GM10847 (cell line): ENCODE data around the gene PTH2.

Source experiments
- POLR2A ChIP-seq: IDR thresholded peaks from 2 replicates; pipeline ENCODE4 v1.6.1; 2011; ENCODE audit not compliant: insufficient read length; ENCODE audit errors: extremely low read depth

PTH2 gene

DNA sequence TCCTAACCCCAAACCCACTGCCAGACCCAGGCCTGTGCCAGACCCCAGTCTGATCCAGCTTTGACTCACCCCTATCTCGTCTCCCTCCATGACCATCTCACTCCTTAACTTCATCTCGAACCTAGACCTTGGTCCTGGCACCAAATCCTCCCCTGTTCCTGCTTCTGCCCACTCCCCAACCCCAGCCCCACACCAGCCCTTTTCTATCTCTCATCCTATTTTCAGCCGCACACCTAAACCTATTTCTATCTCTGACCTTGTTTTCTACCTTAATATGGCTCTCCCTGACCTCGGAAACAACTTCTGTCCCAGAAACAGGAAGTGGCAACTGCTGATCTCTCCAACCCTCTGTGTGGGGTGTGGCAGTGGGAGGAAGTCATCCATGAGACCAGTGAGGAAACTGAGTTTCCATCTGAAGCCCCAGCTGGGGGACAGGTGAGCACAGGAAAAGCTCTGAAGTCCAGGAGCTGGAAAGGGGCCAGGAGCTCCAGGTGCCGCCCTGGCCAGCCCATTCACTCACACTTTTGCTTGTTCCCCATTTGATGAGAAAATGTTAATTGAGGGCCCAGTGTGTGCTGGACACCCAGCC, 13.7 kb downstream of the PTH2 start:
- TF ChIP-seq POLR2A = no peak

DNA sequence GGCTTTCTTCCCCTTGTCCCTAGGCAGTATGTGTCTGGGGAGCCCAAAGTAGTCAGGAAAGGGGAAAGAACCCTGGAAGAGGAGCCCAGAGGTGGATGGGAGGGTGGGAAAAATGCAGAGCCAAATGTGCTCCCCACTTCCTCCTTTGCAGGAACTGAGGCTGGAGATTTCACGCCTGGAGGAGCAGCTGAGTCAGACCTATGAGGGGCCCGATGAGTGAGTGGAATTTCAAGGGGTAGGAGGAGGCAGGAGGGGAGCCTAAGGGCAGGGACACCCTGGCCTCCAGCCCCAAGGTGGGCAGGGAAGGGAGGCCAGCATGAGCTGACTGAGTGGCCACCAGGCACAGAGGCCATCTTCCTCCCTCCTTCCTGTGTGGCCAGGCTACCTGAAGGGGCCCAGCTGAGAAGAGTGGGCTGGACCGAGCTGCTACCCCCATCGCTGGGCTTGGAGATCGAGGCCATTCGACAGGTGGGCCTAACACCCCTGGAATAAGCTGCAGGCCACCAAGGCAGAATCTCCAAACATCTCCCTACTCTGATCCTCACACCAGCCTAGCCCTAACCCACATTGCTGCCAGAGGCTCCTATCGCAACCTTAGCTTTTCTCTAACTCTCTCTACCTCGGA, 14.3 kb downstream of the PTH2 start:
- no peak for TF ChIP-seq POLR2A

DNA sequence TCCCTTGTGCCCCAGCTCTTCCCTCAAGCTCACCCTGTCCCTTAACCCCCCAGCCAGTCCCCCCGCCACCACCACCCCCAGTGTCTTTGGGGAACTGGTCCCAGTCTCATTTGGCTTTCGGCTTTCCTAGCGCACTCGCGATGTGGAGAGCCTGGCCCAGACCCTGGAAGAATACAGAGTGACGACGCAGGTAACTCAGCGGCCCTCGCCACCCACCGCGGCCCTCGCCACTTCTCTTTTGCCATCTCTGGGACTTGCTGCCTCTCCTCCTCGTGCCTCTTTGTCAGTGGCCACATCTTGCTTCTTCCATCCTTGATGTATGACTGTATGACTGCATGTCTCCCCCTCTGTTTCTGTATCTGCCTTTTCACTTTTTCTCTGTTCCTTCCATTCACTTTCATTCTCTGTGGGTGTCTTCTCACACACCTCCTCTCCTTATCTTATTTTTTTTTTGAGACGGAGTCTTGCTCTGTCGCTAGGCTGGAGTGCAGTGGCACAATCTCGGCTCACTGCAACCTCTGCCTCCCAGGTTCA, 15.7 kb downstream of the PTH2 start:
- no peak for TF ChIP-seq POLR2A

DNA sequence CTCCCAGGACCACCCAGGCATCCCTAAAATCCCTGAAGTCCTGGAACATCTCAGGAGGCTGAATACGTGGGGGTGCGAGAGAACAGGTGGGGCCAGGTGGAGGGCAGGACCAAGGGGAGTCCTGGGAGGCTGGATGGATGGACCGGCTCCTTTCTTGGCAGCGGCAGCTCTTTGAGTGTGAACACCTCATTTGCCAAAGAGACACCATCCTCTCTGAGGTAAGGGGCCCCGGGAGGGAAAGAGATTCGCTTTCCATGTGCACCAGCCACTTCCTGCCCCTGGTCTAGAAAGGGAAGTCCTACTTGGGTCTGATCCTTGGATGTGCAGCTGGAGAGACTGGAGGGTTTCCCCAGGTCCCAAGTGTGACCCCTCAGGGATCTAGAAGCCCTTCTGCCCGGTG, 16.2 kb downstream of the PTH2 start:
- no peak for TF ChIP-seq POLR2A

DNA sequence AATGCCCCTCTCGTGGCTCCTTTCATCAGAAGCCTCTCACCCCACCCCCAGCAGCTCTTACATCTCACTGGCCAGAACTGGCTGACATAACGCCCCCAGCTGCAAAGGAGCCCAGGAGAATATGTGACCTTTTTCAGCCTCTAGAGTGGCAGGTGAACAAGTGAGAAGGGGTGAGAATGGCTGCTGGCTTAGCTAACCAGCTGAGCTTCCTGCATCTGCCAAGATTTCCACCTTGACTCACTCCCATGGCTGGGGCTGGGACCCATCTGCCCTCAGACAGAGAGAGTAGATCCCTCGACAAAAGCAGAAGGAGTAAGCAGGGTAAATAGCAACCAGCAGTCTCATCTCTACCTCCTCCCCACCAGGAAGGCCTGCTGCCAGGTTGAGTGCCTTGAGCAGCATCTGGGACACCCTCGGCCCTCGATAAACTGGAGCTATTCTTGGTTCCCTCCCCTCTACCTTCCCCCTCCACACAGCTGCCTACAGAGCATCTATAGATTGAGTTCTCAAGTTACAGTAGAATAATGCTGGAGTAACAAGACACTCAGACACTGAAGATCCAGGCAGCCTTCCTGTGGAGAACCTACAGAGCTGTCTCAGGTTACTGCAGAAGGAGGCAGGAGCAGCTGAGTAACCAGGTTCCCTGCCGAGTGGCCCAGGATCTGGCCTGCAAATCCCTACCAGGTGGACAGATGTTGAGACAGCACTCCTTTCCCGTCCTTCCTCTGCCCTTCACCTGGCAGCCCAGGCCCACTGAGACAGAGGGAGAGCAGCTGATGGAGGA, 19.6 kb downstream of the PTH2 start:
- TF ChIP-seq POLR2A = no peak

DNA sequence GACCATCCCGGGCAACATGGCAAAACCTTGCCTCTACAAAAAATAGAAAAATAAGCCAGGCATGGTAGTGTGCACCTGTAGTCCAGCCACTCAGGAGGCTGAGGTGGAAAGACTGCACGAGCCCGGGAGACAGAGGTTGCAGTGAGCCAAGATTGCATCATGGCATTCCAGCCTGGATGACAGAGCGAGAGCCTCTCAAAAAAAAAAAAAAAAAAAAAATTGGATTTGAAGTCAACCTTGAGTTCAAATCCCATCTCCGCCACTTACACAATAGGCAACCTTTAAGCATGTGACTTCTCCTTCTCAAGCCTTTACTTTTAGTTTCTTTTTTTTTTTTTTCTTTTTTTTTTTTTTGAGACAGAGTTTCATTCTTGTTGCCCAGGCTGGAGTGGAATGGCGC, 23.2 kb downstream of the PTH2 start:
- TF ChIP-seq POLR2A = no peak

DNA sequence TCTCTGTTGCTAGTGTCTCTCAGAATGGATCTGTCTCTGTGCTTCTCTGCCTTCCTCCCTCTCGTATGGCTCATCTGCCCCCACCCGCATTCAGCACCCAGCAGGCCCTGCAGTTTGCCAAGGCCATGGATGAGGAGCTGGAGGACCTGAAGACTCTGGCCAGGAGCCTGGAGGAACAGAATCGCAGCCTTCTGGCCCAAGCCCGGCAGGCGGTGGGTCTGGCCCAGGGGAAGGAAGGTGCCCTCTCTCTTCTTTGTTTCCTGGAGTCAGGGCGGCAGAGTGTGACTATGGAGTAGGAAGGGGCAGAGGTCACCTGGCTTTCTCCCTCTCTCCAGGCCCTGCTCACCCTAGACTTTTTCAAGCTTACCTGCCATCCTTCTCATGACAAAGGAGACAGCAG, 24.3 kb downstream of the PTH2 start:
- no peak for TF ChIP-seq POLR2A

DNA sequence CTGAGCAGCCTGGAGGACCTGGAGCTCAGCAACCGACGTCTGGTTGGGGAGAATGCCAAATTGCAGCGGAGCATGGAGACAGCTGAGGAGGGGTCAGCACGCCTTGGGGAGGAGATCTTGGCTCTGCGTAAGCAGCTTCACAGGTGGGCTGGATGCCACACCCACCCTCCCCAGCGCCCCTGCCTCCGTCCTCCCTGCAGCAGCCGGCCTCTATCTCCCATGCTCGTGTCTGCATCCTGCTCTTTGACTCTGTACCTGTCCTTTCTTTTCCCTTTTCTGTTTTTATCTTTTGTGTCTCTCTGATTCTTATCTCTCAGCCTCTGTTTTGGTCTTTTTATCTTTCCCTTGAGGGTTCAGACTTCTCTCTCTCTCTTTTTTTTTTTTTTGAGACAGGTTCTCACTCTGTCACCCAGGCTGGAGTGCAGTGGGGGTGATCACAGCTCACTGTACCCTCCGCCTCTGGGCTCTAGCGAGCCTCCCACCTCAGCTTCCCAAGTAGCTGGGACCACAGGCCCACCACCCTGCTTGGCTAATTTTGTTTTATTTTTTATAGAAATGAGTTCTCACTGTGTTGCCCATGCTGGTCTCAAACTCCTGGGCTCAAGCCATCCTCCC, 25.1 kb downstream of the PTH2 start:
- no peak for TF ChIP-seq POLR2A

DNA sequence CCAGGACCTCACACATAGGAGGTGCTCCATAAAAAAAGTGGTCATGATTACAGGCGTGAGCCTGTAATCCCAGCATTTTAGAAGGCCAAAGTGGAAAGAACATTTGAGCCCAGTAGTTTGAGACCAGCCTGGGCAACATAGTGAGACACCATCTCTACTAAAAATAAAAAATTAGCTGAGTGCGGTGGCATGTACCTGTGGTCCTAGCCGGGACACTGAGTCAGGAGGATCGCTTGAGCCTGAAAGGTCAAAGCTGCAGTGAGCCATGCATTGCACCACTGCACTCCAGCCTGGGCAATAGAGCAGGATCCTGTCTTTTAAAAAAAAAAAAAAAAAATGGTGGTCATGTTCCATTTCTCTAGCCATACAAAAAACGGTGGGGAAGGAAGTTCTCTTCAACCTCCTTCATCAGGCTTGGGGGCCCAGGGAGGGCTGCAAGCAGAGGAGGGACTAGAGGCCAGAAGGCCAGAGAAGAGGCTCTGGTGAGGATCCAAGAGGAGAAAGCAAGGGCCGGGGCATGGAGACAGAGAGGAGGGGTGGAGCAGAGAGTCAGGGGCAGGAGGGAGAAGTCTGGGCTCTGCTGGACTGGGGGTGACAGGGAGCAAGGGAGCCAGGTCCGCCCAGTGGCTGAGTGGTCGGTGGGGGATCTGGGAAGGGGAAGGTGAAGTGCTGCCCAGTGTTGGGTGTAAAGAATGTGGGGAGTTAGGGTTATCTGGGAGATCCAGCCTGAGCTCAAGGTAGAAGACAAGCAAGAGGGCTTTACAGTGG, 26.3 kb downstream of the PTH2 start:
- no peak for TF ChIP-seq POLR2A

DNA sequence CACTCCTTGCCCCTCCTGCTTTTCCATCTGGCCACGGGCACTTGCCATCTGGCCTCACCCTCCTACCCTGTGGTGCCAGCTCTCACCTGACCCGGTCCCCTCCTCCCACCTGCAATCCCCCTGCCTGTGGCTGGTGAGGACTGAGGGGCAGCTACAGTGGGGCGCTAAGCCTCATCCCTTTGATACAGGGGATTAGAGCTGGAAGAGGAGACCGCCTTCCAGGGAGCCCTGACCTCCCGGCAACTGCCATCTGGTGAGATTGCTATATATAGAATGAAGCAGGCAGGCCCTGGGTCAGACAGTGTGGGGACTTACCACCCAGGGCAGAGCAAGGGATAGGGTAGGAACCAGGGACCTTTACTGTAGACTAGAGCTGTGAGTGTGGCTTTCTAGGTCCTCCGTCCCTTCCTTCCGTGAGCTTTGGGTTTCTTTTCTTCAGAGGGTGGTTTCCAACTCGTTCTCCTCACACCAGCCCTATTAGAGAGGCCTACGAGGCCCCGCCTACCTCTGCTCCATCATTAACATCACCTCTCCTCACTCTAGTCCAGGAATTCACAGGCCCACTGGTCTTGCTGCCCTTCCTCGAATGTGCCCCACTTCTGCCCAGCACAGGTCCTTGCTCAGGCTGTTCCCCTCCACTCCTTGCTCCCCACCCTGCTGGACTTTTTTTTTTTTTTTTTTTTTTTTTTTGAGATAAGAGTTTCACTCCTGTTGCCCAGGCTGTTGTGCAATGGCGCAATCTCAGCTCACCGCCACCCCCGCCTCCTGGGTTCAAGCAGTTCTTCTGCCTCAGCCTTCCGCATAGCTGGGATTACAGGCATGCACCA, 27.4 kb downstream of the PTH2 start:
- no peak for TF ChIP-seq POLR2A

DNA sequence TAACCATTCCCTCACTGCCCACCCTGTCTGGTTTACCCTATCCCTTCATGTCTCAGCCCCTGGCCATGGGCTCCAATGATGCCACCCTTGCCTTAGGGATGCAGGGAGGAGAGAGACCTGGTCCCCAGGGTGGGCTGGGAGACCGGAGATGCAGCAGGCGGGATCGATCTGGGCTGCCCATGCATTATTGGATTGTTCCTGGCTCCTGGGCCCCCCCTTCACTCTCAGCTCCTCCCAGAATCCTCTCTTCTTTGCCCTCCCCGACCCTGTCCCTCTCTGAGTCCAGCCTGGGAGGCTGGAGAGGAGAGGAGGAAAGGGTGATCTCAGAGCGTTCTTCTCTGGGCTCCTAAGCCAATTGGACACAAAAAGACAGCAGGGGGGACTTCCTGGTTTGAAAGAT, 29.4 kb downstream of the PTH2 start:
- TF ChIP-seq POLR2A = no peak

DNA sequence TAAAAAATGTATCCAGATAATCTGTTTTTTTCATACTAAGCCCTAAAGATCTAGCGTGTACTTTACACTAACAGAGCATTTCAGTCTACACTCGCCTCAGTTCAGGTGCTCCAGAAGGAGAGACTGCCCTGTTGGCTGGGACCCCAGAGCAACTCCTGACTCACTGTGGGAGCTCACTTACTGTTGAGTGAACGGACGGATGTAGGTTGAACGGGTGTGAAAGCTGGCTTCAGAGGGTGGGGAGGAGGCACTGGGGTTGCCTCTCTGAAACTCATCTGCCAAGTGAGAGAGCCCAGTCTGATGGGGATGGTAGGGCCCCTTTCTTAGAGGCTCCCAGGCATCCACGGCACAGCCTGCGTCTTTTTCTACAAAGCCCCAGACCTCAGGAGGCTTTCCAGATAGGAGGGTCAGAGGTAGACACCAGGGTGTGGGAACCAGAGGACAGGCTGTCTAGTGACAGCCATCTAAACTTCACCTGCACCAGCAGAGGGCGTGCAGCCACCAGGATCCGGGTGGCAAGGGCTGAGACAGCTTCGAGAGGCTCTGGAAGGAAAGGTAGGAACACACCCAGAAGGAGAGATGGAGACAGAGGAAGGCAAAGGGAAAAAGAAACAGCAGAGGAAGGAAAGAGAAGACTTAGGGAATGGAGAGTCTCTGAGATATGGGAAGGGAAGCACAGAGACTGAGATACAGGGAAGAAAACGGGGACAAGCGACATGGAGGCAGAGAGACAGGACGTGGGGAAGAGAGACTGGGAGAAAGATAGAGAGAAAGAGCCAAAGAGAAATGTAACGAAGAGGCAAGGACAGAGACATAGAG, 31.5 kb downstream of the PTH2 start:
- no peak for TF ChIP-seq POLR2A

DNA sequence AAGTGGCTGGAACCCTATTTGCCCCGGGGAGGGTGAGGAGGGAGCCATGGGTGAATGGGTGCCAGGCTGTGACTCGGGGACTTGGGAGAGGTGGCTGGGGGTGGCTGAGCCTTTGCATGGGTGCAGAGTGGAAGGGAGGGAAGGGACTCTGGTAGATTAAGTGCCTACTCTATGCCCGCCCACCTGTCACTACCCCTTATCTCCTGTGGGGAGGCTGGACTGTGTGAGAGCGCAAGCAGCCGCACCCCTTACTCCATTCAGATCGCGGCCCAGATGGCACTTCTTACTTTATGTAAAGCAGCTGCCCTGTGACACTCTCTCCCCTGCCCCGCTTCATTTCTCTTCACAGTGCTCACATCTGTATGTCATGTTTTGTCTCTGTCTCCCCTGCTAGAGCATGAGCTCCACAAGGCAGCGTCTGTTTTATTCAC, 32.3 kb downstream of the PTH2 start:
- no peak for TF ChIP-seq POLR2A

DNA sequence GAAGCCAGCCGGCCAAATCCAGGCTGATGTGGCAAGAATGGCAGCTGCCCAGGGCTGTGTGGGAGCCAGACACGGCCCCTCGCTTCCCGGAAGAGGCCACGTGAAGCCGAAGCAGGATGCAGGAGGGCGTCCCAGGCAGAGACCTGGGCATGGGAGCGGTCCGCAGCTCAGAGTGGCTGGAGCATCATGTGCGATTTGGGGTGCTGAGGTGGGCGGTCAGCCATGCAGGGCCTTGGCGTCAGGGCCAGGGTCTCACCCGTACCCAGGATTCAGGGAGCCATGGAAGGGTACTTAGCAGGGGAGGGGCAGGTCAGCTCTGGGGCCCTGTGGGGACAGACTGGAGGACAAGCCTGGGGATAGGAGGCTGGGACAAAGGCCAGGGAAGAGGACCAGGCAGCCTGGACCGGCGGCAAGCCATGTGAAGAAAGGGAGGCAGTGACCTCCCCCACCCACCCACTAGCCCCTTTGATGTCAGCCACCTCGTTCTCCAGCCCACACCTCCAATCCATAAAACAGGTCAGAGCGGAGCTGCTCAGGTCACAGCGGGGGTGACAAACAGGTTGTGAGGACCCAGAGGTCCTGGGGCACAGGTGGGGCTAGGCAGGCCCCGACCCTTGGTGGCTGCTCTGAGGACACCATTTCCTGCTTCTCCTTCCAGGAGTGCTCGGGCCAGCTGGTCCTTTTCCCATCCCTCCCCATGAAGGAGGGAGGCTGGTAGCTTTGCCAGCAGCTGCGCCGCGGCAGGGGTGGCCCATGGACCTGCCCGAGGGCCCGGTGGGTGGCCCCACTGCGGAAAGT, 32.9 kb downstream of the PTH2 start:
- no peak for TF ChIP-seq POLR2A
